ENCODE data around the gene ALDH1A1.

- no peak for TF ChIP-seq CTCF (IDR thresholded peaks at IDR 0.05)
- TF ChIP-seq POLR2A (IDR thresholded peaks at IDR 0.05), result no peak
These were observed 25.9 kb upstream of the ALDH1A1 start for GRCh38 chr9:72978744-72979143.

Measured in esophagus squamous epithelium (tissue), 4 donors.